Omental fat pad (tissue), 4 donors: ENCODE measurements around the gene RDH5. TPM values are rescaled to one million over a fixed set of nuclear protein-coding genes. Genes with fewer than 3 reads are reported as not detected.
A peak's percentile ranks its signal among the peaks of the same experiment; 100 is the strongest.

Experiments
- ATAC-seq: fragments of 150-250 bp; one replicate; pipeline ENCODE4 v1.9.1; 2016; ENCODE audit warnings: mild to moderate bottlenecking, moderate library complexity; ENCODE audit not compliant: low FRiP score
- DNase-seq: peaks from one replicate; pipeline ENCODE4 v3.0.0-alpha.2; 2019; ENCODE audit warnings: low spot score
- total RNA-seq, 4 donors: library from RNA; depleted of rRNA; stranded (reverse); fragments of >200 nt; gene quantifications; one replicate each; pipeline ENCODE4 v1.1.0, GENCODE V29; 2016
- TF ChIP-seq, protein P1 (sequence below), 3 donors: fragments of 450-650 bp; IDR thresholded peaks; one replicate each; pipeline ENCODE4 v1.5.1; 2016 to 2017; ENCODE audit warnings: antibody characterized with exemption in 3 of 3, mild to moderate bottlenecking in 3 of 3, moderate library complexity in 2 of 3

Gene RDH5
- total RNA-seq, 4 donors from 2014 or later, result 77.4 to 119 (median 100) TPM

DNA sequence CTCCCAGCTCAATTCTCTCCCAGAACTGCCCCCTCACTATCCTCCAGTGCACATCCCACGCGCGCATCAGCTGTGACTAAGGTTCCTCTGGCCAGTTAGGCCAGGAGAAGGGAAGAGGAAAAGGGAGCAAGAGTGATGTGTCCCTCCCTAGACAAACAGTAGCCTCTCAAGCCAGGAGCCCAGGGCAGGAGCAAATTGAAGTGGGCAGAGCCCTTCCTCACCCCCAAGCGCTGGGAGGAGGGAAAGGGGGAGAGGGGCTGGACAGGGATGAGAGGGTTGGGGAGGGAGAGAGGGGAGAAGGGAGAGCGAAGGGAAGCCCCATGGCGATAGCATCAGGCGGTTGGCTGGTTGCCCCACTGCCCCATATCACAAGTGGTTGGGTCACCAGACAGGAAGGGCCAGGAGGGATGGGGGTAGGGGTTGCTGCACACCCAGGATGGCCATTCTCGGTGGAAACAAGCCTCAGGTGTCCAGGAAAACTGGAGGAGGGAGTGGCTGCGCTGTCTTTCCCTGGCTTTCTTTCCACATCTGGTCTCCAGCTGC is 7.5 kb downstream of the RDH5 start:
- peak; percentile 41 for ATAC-seq
- peak; percentile 63 for DNase-seq
- TF ChIP-seq, protein P1, sequence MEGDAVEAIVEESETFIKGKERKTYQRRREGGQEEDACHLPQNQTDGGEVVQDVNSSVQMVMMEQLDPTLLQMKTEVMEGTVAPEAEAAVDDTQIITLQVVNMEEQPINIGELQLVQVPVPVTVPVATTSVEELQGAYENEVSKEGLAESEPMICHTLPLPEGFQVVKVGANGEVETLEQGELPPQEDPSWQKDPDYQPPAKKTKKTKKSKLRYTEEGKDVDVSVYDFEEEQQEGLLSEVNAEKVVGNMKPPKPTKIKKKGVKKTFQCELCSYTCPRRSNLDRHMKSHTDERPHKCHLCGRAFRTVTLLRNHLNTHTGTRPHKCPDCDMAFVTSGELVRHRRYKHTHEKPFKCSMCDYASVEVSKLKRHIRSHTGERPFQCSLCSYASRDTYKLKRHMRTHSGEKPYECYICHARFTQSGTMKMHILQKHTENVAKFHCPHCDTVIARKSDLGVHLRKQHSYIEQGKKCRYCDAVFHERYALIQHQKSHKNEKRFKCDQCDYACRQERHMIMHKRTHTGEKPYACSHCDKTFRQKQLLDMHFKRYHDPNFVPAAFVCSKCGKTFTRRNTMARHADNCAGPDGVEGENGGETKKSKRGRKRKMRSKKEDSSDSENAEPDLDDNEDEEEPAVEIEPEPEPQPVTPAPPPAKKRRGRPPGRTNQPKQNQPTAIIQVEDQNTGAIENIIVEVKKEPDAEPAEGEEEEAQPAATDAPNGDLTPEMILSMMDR (IDR thresholded peaks at IDR 0.05), result no peak

DNA sequence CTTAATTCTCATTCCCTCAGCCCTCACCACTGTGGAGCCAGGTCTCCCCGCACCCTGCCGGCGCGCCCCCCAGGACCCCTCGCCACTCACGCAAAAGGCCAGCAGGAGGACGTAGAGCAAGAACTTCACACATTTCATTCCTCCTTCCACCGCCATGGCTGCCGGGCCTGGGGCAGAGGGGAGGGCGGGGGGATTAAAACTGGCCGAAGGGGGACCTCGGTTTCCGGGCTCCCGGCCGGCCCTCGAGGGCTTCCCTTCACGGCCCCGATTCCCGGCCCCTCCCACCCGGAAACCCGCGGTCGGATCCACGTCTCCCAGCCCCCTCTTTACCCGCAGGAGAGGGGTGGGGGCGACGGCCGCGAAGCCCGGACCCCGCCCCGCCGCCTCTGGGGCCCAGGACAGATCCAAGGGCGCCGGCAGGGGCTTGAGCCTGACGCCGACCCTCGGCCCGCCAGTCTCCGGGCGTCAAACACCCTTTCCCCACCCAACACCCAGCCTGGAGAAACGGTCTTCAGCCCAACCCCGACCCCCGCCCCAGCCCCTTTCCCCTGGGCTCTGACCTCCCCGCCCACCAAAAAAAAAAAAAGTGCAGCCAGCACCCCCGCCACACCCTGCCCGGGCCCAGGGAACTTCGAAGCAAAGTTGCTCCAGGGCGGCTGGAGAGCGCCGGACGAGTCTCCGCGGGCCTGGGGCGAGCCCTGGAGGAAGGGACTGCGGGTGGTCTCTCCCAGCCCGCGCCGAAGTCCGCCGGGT is 8.2 kb downstream of the RDH5 start:
- ATAC-seq (no peak), DNase-seq (no peak)
- TF ChIP-seq, protein P1 (IDR thresholded peaks at IDR 0.05), result no peak

DNA sequence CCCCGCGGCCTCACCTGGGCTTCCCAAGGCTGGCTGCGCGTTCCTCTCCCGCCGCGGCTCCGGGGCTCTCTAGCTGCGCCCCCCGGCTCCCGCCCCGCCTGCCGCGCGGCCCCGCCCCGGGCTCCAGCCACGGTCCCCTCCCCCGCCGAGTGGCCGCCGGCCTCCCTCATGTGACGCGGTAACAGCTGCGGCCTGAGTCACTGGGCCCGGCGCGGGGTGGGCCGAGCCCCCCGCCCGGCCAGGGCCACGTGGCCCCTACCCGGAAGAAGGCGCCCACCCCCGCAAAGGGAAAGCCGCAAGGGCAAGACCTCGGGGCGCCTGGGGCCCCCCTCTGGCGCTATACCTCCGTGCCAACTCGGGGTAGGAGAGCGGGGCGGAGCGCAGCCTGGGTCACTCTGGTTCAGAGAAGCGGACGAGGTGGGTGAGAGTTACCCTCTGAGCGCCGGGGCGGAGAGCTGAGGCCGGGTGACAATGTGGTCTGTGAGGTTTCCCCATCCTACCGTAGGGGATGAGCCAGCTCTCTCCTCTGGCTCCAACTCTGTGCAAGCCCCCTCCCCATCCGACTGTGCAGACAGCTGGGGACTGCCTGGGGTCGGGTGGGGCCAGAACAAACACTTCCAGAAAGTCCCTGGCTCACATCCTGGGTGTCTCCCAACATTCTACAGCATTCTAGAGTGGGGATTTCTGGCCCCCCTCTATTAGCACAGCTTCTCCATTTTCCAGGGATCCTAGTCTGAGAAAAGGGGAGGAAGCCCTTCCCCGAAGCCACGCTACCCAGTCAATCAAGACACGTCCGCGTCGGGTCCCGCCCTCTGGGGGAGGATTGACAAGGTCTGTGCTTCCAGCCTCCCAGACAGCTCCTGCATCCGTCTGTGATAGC is 9.0 kb downstream of the RDH5 start, which contains the start of gene CD63:
TSS of gene CD63 (minus strand) at position 71 of the 880 bp plus-strand sequence. CDS start 668 bp downstream, outside the sequence.
- DNase-seq, result peak; percentile 80
- peak; percentile 82 for ATAC-seq
- TF ChIP-seq, protein P1 (IDR thresholded peaks at IDR 0.05), result no peak

DNA sequence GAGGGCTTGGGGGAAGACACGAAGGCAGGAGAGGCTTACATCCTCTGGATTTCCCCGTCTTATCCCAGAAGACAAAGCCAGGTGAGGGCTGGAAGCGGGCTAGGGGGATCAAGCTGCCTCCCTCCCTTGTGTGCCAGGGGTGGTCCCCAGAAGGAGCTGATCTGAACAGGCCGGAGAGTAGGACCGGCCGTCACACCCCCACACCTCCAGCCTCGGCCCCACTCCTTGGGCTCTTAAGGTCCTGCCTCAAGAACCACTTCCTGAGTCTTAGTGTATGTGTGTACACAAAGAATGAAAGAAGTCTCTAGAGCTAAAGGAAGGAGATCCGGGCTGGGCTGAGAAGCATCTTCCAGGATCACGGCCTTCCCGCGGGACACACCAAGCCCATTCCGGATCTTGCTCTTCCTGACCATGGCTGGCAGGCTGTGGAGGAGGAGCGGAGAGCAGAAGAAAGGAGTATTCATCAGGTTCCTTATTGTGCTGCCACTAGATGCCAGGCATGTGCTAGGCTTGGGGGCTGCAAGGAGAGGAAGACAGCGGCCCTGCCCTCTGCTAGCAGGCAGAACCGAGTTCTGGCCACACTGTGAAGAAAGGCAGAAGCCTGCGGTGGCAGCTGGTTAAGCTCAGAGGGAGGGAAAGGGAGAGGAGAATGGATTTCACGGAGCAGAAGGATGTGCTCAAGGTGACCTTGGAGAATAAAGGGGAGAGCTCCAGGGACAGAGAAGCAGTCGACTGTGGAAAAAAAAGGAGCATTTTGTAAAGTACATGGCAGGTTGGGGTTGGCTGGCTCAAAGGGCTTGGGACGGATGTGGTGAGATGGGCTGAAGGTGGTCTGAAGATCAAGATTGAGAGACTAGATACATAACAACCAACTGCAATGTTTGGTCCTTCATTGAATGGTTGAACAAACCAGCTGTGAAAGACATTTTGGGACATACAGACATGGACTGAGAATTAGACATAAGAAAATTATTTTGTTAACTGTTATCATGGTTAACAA is 9.9 kb downstream of the RDH5 start:
- DNase-seq, result no peak
- TF ChIP-seq, protein P1 (IDR thresholded peaks at IDR 0.05), result no peak
- peak; percentile 26 for ATAC-seq

DNA sequence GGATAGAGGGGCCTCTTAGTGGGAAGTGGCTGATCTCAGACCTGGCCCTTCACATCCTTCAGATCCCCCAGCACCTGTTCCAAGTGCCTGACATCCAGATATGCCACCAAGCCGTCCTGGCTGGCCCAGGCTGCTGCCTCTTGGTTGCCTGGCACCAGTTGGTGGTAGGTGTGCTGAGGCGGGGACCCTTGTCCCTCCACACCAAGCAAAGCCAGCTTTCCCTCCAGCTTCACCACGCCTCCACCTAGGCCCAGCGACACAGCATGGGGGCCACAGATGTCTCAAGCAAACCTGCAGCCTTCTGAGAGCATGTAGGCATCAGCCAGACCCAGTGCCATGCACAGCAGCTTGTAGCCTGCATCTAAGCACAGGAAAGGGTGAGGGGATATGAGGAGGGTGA is 12.1 kb downstream of the RDH5 start:
- DNase-seq (no peak), ATAC-seq (no peak)
- TF ChIP-seq, protein P1 (IDR thresholded peaks at IDR 0.05), result no peak

DNA sequence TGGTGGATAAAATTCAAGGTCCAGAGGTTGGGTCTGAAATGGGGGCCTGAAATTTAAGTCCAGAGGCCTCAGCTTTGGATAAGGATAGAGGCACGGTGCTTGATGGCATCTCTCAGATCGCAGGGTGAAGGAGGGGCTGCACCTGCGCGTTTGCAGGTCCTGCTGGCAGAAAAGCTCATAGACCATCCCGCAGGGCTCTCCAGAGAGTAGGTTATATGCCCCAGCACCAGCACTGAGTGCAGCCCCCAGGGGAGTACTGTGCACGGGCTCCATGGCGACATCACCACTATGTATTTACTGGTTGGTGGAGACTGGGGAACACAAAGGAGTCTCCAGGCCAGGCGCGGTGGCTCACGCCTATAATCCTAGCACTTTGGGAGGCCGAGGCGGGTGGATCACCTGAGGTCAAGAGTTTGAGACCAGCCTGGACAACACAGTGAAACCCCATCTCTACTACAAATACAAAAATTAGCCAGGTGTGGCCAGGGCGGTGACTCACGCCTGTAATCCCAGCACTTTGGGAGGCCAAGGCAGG is 12.9 kb downstream of the RDH5 start:
- DNase-seq (no peak), ATAC-seq (no peak)
- TF ChIP-seq, protein P1 (IDR thresholded peaks at IDR 0.05), result no peak
